ENCODE results near the gene EEF1G.
A peak's percentile ranks its signal among the peaks of the same experiment; 100 is the strongest.
"Not testable (repeated sequence)": the region's sequence is repeated elsewhere in the genome, so short reads cannot be mapped to it uniquely, and the experiment has no call there.

EEF1G gene

GRCh38 chr11:62567018-62567633, 6.6 kb downstream of the EEF1G start:
- Mint-ChIP-seq H3K4me3 (peak overlapping the region; percentile 25), H3K27me3 (ENCODE audit: low read depth, poor library complexity) (no peaks in the 10 kb centered on the region), H3K27ac (peak overlapping the region; percentile 85), H3K9me3 (no peaks in the 10 kb centered on the region), H3K4me1 (peaks cover 43% of the 10 kb centered on the region), H3K36me3 (ENCODE audit: low read depth) (peaks cover 83% of the 10 kb centered on the region)
- no peak for TF ChIP-seq CTCF (IDR thresholded peaks at IDR 0.05)
- DNase-seq: no peak

DNA sequence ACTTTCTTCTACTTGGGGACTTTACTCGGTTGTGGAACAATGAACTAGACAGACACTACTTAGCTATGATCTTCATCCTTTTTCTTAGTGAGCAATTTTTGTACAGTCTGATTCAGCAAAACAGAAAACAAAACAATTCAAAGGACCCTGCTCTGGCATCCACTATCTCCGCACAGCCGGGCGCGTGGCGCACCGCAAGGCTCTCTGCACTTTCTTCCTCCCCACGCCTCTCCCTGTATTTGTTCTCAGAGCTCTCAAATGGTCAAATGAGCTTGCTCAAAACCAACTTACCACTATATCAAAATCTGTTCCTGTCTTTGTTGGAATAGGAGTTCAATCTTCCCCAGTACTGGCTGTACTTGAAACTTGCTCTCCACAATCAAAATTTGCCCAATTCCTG, 7.4 kb downstream of the EEF1G start:
- Mint-ChIP-seq H3K9me3 (no peaks in the 10 kb centered on the region), H3K27me3 (ENCODE audit: low read depth, poor library complexity) (no peaks in the 10 kb centered on the region), H3K4me3 (no peak overlapping the region), H3K36me3 (ENCODE audit: low read depth) (peaks cover 82% of the 10 kb centered on the region), H3K4me1 (peaks cover 42% of the 10 kb centered on the region), H3K27ac (peak overlapping the region; percentile 88)
- no peak for DNase-seq
- no peak for TF ChIP-seq CTCF (IDR thresholded peaks at IDR 0.05)

- H3K27ac Mint-ChIP-seq: peak overlapping the region; percentile 55
- H3K9me3 Mint-ChIP-seq: no peaks in the 10 kb centered on the region
- no peak overlapping the region for H3K4me3 Mint-ChIP-seq
- DNase-seq: no peak
- H3K4me1 Mint-ChIP-seq: peaks cover 43% of the 10 kb centered on the region
- H3K27me3 Mint-ChIP-seq (ENCODE audit: low read depth, poor library complexity): no peaks in the 10 kb centered on the region
- TF ChIP-seq CTCF (IDR thresholded peaks at IDR 0.05): no peak
- H3K36me3 Mint-ChIP-seq (ENCODE audit: low read depth): peaks cover 79% of the 10 kb centered on the region
Measured at GRCh38 chr11:62565100-62565802, 8.4 kb downstream of the EEF1G start.

- H3K4me1 Mint-ChIP-seq: peaks cover 57% of the 10 kb centered on the region
- peak overlapping the region; percentile 98 for H3K27ac Mint-ChIP-seq
- DNase-seq; H3K27me3 Mint-ChIP-seq (ENCODE audit: low read depth, poor library complexity); H3K9me3 Mint-ChIP-seq: not testable (repeated sequence)
- H3K36me3 Mint-ChIP-seq (ENCODE audit: low read depth): peaks cover 71% of the 10 kb centered on the region
- H3K4me3 Mint-ChIP-seq: peak overlapping the region; percentile 3
Measured at GRCh38 chr11:62561677-62562230, 11.9 kb downstream of the EEF1G start.

DNA sequence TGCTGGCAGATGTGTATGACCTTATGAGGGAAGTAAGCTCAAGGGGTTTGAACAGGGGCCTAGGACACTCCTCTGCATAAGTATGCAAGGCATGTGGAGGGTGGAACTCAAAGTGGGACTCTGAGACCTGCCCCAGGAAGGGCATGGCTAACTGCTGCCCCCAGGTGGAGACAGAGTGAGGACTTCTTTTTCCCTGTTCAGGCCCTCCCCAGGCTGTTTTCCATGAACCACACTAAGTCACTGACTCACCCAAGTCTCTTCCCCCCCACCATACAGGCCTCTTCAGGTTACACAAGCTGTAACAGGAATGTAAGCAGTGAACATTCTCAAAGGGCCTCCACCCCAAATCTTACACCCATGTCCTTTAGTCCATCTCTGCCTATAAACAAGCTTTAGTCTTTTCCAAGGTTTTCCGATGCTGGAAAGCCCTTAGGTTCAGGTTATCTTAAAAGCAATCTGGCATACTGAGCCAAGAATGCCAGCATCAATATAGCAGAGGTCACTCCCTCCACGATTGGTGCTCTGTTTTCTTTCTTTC, 13.1 kb downstream of the EEF1G start:
- TF ChIP-seq CTCF (IDR thresholded peaks at IDR 0.05): peak; percentile 59
- Mint-ChIP-seq H3K4me3 (no peak overlapping the region), H3K9me3 (no peaks in the 10 kb centered on the region)

DNA sequence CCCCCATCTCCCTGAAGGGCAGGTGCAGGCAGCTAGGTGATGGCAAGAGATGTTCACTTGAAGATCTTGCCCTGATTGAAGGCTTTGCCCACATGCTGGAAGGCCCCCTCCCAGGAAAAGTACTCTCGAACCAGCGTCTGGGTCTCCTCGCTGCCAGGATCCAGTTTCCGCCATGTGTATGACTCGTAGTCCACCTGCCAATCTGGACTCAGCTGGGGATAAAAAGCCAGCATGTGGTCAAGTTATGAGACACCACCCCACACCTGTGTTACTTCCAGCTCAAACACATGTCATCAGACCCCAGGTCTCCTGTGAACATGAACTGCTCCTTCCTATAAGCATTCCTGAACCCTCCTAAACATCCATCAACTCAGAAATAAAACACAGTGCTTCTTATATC, 14.1 kb downstream of the EEF1G start:
- not testable (repeated sequence) for DNase-seq; H3K4me3 Mint-ChIP-seq; H3K9me3 Mint-ChIP-seq; H3K27me3 Mint-ChIP-seq (ENCODE audit: low read depth, poor library complexity)
- Mint-ChIP-seq H3K27ac (peak overlapping the region; percentile 57), H3K36me3 (ENCODE audit: low read depth) (peaks cover 54% of the 10 kb centered on the region), H3K4me1 (peaks cover 66% of the 10 kb centered on the region)

More for the DNA sequence above, 13.1 kb downstream of the EEF1G start:
- DNase-seq: peak; percentile 72
- Mint-ChIP-seq H3K27me3 (ENCODE audit: low read depth, poor library complexity) (peaks cover 2% of the 10 kb centered on the region), H3K36me3 (ENCODE audit: low read depth) (peaks cover 60% of the 10 kb centered on the region), H3K27ac (peak overlapping the region; percentile 93), H3K4me1 (peaks cover 59% of the 10 kb centered on the region)
